ENCODE results near the gene AP3D1. TPM values are rescaled to one million over a fixed set of nuclear protein-coding genes. Genes with fewer than 3 reads are reported as not detected.
A peak's percentile ranks its signal among the peaks of the same experiment; 100 is the strongest.

Gene AP3D1
- total and polyA plus RNA-seq, 9 of the 15 experiments (the other 6 are each of a cell fraction or from before 2014, with no cell fraction given) = 1.2 to 86.1 (median 35.9) TPM

GRCh38 chr19:2168619-2169424 is 17.5 kb upstream of the AP3D1 start (continued):
- TF ChIP-seq AFF1 (IDR thresholded peaks at IDR 0.05; ENCODE audit: low read depth in 1 of 2, partially characterized antibody in 2 of 2) (peak in 1 of 2 experiments; percentile 67), ZNF445 (CRISPR knock-in tag; IDR thresholded peaks at IDR 0.05; ENCODE audit: low read depth) (no peak), HMG20A (CRISPR knock-in tag; conservative IDR thresholded peaks at IDR 0.05) (no peak), CREB3 (tag; conservative IDR thresholded peaks at IDR 0.05; ENCODE audit: low read depth) (no peak), MAX (CRISPR knock-in tag; IDR thresholded peaks at IDR 0.05) (no peak; the same call in 1 of the 2 replicates), E2F3 (CRISPR knock-in tag; IDR thresholded peaks at IDR 0.05) (no peak), BRD9 (IDR thresholded peaks at IDR 0.05; ENCODE audit: low read depth, partially characterized antibody) (peak; percentile 77), USF1 (CRISPR knock-in tag; IDR thresholded peaks at IDR 0.05) (no peak), TEAD4 (IDR thresholded peaks at IDR 0.05; ENCODE audit: low read length) (peak; percentile 54), TEAD4 (CRISPR knock-in tag; IDR thresholded peaks at IDR 0.05; ENCODE audit: borderline replicate concordance) (no peak), ELF4 (CRISPR knock-in tag; IDR thresholded peaks at IDR 0.05) (no peak), BCL6 (CRISPR knock-in tag; IDR thresholded peaks at IDR 0.05) (no peak), THAP12 (CRISPR knock-in tag; IDR thresholded peaks at IDR 0.05) (no peak), HEY1 (CRISPR knock-in tag; IDR thresholded peaks at IDR 0.05; ENCODE audit: borderline replicate concordance) (no peak), MCM5 (IDR thresholded peaks at IDR 0.05; ENCODE audit: low read depth) (no peak)
